ENCODE measurements around the gene GPATCH2. TPM values are rescaled to one million over a fixed set of nuclear protein-coding genes. Genes with fewer than 3 reads are reported as not detected.

The GPATCH2 gene
- total and polyA plus RNA-seq, 12 donors, result 2.3 to 10.6 (median 7.3) TPM

GRCh38 chr1:217435204-217435603 is 195.7 kb downstream of the GPATCH2 start:
- Histone ChIP-seq H3K27ac (no peak overlapping the region), H3K27me3 (no peaks in the 10 kb centered on the region), H3K4me3 (no peak overlapping the region), H3K9me3 (peaks cover 0 to 19% (median 5%) of the 10 kb centered on the region in 11 donors), H3K4me1 (no peaks in the 10 kb centered on the region), H3K36me3 (peaks cover 0 to 28% (median 9%) of the 10 kb centered on the region in 9 donors)
- 71 to 72% methylated on average over 4 of the region's 4 CpGs for WGBS, 2 donors
- ATAC-seq (no peak), DNase-seq (no peak)
- TF ChIP-seq CTCF (IDR thresholded peaks at IDR 0.05), result no peak
- intact Hi-C loops (cut with DNase I), result no loop called here

DNA sequence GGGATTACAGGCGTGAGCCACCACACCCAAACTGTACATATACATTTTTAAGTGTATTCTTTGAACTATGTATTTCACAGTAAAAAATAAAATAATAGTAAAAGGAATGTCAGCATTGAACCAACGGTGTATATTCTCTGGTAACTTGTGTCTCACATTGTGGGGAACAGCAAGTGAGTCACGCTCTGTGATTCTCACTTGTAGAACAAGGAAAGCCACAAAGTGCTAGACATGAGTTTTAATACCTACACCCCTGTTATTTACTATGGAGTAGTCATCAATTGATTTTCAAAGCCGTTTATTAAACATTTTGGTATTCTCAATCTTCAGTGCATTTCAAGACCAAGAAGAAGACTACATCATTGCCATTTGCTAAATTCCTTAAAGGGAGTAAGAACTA is 197.2 kb downstream of the GPATCH2 start:
- Histone ChIP-seq H3K4me1 (no peaks in the 10 kb centered on the region), H3K36me3 (peaks cover 0 to 28% (median 9%) of the 10 kb centered on the region in 9 donors), H3K27ac (no peak overlapping the region), H3K27me3 (no peaks in the 10 kb centered on the region), H3K4me3 (no peak overlapping the region), H3K9me3 (peaks cover 0 to 3% (median 0%) of the 10 kb centered on the region in 11 donors)
- no peak for TF ChIP-seq CTCF (IDR thresholded peaks at IDR 0.05)
- intact Hi-C loops (cut with DNase I), result no loop called here
- DNase-seq, result no peak
- no peak for ATAC-seq
- WGBS, 2 donors, result 96 to 99% methylated on average over 4 of the region's 4 CpGs

DNA sequence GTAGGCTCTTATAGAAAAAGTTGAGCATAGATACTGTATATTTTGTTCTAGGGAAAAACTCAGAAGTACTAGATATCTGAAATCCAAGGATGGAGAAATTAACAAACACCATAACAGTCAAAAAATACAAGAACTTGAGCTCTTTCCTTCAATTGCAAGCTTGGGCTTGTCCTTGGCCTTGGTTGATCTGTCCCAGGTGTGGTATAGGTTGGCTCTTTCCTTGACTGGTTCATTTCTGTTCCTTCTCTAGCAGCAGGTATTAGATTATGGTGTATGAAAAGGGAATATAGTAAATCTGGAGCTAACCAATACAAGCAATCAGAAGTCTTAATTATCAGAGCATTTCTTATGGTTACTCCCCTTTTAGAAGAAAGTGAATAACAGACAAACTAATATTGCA is 198.6 kb downstream of the GPATCH2 start:
- TF ChIP-seq CTCF (IDR thresholded peaks at IDR 0.05), result no peak
- Histone ChIP-seq H3K27me3 (no peaks in the 10 kb centered on the region), H3K9me3 (no peaks in the 10 kb centered on the region), H3K4me3 (no peak overlapping the region), H3K36me3 (peaks cover 0 to 20% (median 3%) of the 10 kb centered on the region in 9 donors), H3K27ac (no peak overlapping the region), H3K4me1 (no peaks in the 10 kb centered on the region)
- DNase-seq, result no peak
- no peak for ATAC-seq
- intact Hi-C loops (cut with DNase I), result no loop called here

- no peak for TF ChIP-seq CTCF (IDR thresholded peaks at IDR 0.05)
- Histone ChIP-seq H3K9me3 (no peaks in the 10 kb centered on the region), H3K4me1 (peaks cover 0 to 3% (median 0%) of the 10 kb centered on the region in 9 donors), H3K27me3 (no peaks in the 10 kb centered on the region), H3K27ac (no peak overlapping the region), H3K4me3 (no peak overlapping the region), H3K36me3 (peaks cover 0 to 12% (median 0%) of the 10 kb centered on the region in 9 donors)
- ATAC-seq (no peak), DNase-seq (no peak)
- WGBS, 2 donors, result 70 to 95% methylated on average over 2 of the region's 2 CpGs
- intact Hi-C loops (cut with DNase I), result no loop called here
These were observed 199.5 kb downstream of the GPATCH2 start for GRCh38 chr1:217431395-217431794.

All from heart right ventricle (tissue), 16 donors.